Measurements from ENCODE around the gene SHB. TPM values are rescaled to one million over a fixed set of nuclear protein-coding genes. Genes with fewer than 3 reads are reported as not detected.

Gene SHB
- total and polyA plus RNA-seq, 2 donors (not counting 3 experiments of a cell fraction or from before 2014, with no cell fraction given): 13.4 to 24.9 TPM

DNA sequence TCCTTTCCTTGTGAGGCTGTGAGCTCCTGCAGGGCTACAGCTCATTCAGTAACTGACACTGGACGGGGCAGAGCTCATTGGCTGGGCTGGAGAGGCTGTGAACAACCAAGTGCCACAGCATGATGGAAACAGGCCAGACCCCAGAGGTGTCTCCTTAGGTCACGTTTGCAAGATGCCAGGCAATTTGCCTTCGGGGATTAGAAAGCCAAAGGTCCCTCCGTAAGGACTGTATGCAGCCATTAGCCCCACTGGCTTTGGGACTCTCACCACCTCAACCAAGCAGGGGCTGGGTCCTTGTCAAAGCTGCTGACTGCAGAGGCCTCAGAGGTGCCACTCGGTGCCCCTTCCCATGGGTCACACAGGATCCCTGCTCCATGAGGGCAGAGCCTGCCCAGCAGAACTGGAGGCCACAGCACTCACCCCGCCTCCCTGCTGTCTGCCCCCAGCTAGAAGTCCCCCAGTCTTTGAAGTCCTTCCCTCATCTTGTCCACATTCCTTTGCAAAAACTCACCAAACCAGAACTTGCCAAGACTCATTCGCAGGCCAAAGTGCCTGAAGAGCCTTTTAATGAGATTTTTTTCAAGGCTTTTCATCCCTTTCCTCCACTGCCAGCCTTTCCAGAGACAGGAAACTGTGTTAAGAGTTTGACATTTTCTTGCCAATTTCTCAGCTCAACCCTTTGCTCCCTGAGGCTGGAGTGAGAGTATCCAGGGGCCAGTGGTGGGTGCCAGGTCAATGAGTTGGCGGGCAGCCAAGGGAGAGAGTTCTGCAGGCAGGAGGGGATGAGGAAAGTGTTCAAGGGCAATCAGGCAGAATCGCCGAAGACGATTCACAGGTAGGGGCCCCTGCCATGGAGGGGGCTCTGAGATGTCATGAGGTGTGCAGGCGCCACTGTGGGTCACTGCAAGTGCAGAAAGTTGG, 125.4 kb downstream of the SHB start:
- Histone ChIP-seq H3K4me1 (ENCODE audit: control insufficient read depth, extremely low read depth, insufficient read depth, low read length) (peaks cover 28% of the 10 kb centered on the region), H3K9ac (replicated peaks; ENCODE audit: extremely low read depth, insufficient read depth, low read length) (no peak overlapping the region), H3K4me3 (replicated peaks in 1 of 3; ENCODE audit: insufficient read depth in 1 of 3, low read depth in 1 of 3, low read length in 3 of 3) (no peak overlapping the region), H3K9me3 (replicated peaks; ENCODE audit: control insufficient read depth, insufficient read depth, low read length) (no peaks in the 10 kb centered on the region), H3K9me1 (replicated peaks; ENCODE audit: control insufficient read depth, extremely low read depth, insufficient read depth, low read length) (no peaks in the 10 kb centered on the region), H3K27ac (ENCODE audit: insufficient read depth, low read depth, low read length) (peak overlapping the region; percentile 16), H3K4me2 (ENCODE audit: insufficient read depth, low read length) (peak overlapping the region; percentile 19), H4K20me1 (replicated peaks; ENCODE audit: control insufficient read depth, extremely low read depth, insufficient read depth, low read length) (no peaks in the 10 kb centered on the region), H2AFZ (ENCODE audit: low read depth, low read length) (no peak overlapping the region), H3K36me3 (ENCODE audit: control insufficient read depth in 2 of 2, extremely low read depth in 1 of 2, insufficient read depth in 2 of 2, low read length in 2 of 2) (peaks cover 0 to 18% of the 10 kb centered on the region in 2 experiments), H3K27me3 (ENCODE audit: control insufficient read depth in 2 of 2, insufficient read depth in 2 of 2, low read length in 2 of 2) (no peaks in the 10 kb centered on the region), H3K79me2 (ENCODE audit: control insufficient read depth, insufficient read depth, low read length) (no peaks in the 10 kb centered on the region)
- intact Hi-C loops (cut with micrococcal nuclease) (no loop called here), dilution Hi-C loops (cut with MboI; ENCODE audit: extremely low pct_ligation_motif_present, low sequenced_read_pairs) (no loop called here)
- no TSS peak for BruUV-seq (replicated peaks)
- no peak for TF ChIP-seq JUN (IDR thresholded peaks at IDR 0.05; ENCODE audit: borderline replicate concordance, insufficient read depth, insufficient read length, low read depth)
- no peak for TF ChIP-seq POLR2A (IDR thresholded peaks at IDR 0.05; ENCODE audit: low read depth, low read length)
- TF ChIP-seq GATA2 (IDR thresholded peaks at IDR 0.05; ENCODE audit: insufficient read depth, insufficient read length, low read depth, low read length): no peak
- no peak for TF ChIP-seq MYC (IDR thresholded peaks at IDR 0.05; ENCODE audit: low read depth, low read length)
- TF ChIP-seq, protein P1, sequence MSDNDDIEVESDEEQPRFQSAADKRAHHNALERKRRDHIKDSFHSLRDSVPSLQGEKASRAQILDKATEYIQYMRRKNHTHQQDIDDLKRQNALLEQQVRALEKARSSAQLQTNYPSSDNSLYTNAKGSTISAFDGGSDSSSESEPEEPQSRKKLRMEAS (IDR thresholded peaks at IDR 0.05; ENCODE audit: insufficient read depth, insufficient read length): no peak
- TF ChIP-seq FOS (IDR thresholded peaks at IDR 0.05; ENCODE audit: borderline replicate concordance, insufficient read depth, low read length): no peak
- TF ChIP-seq POLR2AphosphoS5 (IDR thresholded peaks at IDR 0.05; ENCODE audit: insufficient read depth, low read depth, low read length): no peak
- TF ChIP-seq, protein P2, sequence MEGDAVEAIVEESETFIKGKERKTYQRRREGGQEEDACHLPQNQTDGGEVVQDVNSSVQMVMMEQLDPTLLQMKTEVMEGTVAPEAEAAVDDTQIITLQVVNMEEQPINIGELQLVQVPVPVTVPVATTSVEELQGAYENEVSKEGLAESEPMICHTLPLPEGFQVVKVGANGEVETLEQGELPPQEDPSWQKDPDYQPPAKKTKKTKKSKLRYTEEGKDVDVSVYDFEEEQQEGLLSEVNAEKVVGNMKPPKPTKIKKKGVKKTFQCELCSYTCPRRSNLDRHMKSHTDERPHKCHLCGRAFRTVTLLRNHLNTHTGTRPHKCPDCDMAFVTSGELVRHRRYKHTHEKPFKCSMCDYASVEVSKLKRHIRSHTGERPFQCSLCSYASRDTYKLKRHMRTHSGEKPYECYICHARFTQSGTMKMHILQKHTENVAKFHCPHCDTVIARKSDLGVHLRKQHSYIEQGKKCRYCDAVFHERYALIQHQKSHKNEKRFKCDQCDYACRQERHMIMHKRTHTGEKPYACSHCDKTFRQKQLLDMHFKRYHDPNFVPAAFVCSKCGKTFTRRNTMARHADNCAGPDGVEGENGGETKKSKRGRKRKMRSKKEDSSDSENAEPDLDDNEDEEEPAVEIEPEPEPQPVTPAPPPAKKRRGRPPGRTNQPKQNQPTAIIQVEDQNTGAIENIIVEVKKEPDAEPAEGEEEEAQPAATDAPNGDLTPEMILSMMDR (IDR thresholded peaks at IDR 0.05; ENCODE audit: extremely low read depth in 1 of 2, insufficient read depth in 1 of 2, low read depth in 1 of 2, low read length in 2 of 2): no peak
- TF ChIP-seq EZH2 (IDR thresholded peaks at IDR 0.05; ENCODE audit: borderline replicate concordance, low read depth, low read length, severe bottlenecking): no peak
- FAIRE-seq (peak; percentile 78), DNase-seq (ENCODE audit: low read depth, low spot score) (peak; percentile 58)
- CTCF ChIA-PET: interaction anchor here (0.7 to 2.1 kb wide), 5 partner anchors 14 to 125 kb away, joined by 3 to 12 read pairs (median 6); partner anchors contain the start of gene SHB
- POLR2A ChIA-PET: interaction anchor here (0.7 to 1.0 kb wide), 2 partner anchors 22 to 27 kb away, joined by 3 read pairs; no protein-coding TSS in a partner anchor

Measured in endothelial cell of umbilical vein (primary cell).